Measurements from ENCODE around the gene AGBL1.
"Not testable (repeated sequence)": the region's sequence is repeated elsewhere in the genome, so short reads cannot be mapped to it uniquely, and the experiment has no call there.

AGBL1 gene

DNA sequence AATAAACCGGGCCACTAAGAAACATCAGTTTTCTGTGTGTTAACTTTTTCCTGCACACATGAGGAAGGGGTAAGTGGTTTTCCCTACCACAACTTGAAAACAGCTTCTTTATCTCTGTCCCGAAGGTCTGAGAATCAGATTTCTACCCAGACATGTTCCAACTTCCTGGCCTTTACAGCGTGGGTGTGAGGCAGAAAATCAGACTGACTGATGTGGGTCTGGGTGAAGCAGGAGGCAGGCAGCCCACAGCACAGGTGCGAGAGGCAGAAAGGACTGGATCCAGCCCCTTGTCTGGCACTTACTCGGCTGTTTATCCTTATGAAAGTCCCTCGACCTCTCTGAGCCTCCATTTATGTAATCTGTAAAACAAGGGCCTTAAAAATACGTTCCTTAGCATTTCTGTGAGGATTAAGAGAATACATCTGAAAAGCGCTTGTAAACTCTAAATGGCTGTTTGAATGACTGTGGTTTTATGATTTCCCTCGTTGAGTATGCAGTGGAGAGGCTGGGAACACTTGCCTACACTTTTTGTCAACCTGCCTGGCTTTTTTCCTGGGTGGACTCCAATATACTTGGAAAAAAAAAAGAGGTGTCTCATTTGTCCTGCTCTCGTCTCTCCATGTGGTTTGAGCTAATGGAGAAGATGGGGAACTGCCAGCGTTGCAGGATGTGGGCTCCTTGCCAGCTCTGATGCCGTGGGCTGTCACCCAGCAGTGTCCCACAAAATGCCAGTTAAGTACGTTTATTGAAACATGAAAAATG is 3.1 kb downstream of the AGBL1 start:
- no peak for DNase-seq (ENCODE audit: low read depth in 2 of 2)

DNA sequence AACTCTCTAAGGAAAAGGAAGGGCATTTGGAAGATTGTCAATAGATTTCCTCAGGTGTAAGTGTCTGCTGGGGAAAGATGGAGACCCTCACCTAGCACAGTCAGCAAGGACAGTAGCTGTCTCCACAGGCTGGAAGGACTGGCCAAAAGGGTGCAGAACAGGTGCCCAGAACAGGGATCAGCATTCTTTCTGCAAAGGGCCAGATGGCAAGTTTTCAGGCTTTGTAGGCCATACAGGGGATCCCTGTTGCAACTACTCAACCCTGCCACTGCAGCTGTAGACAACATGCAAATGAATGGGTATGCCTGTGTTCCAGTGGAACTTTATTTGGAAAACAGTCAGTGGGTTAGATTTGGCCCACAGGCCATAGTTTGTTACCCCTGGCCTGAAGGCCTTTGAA is 8.1 kb downstream of the AGBL1 start:
- DNase-seq (ENCODE audit: low read depth in 2 of 2): no peak

- no peak for DNase-seq (ENCODE audit: low read depth in 2 of 2)
Observed at GRCh38 chr15:86089422-86089821, 9.8 kb downstream of the AGBL1 start.

- DNase-seq (ENCODE audit: low read depth in 2 of 2): no peak
Observed at GRCh38 chr15:86101818-86102217, 22.1 kb downstream of the AGBL1 start.

DNA sequence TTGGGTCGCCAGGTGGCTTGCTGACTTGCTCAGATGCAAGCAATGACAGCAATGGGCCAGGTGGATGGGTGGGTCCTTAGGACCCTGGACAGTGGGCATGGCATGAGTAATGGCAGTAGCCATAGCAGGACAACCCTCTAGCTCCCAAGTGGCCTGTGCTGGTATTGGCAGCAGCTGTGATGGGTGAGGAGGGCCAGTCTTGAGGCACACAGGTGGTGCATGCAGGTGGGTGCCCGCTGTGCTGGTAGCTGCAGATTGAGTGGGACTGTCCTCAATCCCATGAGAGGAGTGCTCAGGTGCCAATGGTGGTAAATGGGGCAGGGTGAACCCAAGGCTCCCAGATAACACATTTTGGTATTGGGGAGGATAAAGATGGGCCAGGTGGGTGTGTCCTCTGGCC is 24.2 kb downstream of the AGBL1 start:
- no peak for DNase-seq (ENCODE audit: low read depth in 2 of 2)

- DNase-seq (ENCODE audit: low read depth in 2 of 2): no peak
Observed at GRCh38 chr15:86106306-86106705, 26.6 kb downstream of the AGBL1 start.

- DNase-seq (ENCODE audit: low read depth in 2 of 2): no peak
Observed at GRCh38 chr15:86115145-86115801, 35.6 kb downstream of the AGBL1 start.

DNA sequence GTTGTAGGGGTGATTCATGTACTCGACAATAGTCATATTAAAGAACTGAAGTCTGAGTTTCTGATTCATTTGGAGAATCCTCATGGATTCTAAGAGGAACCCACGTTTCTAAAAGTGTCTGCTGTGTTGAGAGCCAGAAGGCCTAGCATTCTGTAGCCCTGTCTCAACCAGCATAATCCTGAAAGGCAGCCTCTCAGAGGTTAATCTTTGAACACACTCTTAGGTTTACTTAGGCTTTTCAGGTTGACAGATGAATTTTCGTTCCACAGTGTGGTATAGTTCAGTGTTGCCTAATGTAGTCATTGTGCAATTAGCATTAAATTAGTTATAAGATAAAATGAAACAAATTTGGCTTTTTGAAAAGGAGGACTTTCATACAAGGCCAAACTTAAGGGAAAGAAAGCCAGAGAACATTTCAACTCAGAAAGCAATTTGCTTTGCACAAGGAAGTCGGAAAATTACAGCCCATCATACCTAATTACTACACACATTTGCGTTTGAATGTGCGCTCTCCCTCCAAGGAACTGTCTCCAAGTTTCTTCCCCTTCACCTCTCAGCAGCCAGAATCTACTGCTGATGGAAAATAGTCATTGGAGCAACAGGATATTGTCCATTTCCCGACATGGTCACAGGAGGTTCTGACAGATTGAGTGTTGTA is 42.0 kb downstream of the AGBL1 start:
- DNase-seq (ENCODE audit: low read depth in 2 of 2): no peak

DNA sequence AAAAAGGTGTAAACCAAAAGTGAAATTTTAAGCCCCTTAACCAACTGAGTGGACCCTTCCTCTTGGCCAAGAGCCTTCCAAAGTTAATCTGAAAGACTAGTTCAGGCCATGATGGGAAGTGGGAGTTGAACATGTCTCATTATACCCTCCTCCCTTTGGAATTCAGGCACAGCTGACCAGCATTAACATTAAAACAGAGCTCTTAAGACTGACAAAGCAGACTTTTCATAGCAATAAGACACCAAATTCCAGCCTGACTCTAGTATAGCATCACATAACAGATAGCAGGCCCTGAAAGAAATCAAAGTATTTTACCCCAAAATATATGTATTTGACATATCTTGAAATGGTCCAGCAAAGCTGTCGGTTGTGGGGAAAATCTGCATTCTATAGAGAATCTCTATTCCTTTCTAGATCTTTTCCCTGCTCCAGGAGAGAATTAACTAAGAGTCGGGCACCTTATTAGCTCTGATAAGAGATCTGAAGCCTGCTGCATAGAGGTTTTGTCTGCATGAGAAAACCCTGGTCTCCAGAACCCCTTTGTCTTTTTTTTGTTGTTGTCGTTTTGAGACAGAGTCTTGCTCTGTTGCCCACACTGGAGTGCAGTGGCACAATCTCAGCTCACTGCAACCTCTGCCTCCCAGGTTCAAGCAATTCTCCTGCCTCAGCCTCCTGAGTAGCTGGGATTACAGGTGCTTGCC is 43.2 kb downstream of the AGBL1 start:
- not testable (repeated sequence) for DNase-seq (ENCODE audit: low read depth in 2 of 2)

GRCh38 chr15:86125775-86126174 is 46.1 kb downstream of the AGBL1 start:
- no peak for DNase-seq (ENCODE audit: low read depth in 2 of 2)

DNA sequence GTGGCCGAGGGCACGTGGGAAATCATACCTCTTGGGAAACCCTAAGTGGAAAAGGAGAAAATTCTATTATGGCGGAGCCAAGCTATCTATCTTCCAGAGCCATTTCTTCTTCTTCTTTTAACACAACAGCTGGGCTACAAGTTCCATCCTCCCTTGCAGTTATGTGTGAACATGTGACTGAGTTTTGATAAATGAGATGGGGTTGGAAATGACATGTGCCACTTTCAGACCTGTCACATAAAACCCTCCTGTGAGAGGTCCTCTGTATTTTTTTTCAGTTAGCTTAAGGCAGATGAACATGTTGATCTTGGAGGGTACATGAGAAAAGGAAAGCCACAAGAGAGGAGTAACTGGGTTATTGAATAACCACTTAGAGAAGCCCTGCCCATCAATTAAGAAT is 47.9 kb downstream of the AGBL1 start:
- no peak for DNase-seq (ENCODE audit: low read depth in 2 of 2)

GRCh38 chr15:86135041-86135440 is 55.4 kb downstream of the AGBL1 start:
- DNase-seq (ENCODE audit: low read depth in 2 of 2): no peak

DNA sequence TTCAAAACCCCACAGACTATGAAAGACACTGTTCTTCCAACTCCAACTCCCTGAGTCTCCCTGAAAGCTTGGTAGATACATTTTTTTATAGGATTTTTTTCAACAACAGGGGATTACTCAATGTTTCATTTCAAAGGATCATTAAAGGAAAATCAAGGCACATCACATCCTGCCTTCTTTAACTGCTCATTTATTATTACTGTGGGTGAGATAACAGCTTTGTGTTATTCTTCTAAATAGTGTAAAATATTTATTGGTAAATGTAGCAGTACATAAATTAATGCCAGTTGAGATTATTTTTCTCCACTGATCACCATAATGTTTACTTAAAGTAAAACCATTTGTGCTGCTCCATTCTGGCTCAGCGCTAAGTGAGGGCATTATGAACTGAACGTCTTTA is 57.2 kb downstream of the AGBL1 start:
- no peak for DNase-seq (ENCODE audit: low read depth in 2 of 2)

- no peak for DNase-seq (ENCODE audit: low read depth in 2 of 2)
Observed at GRCh38 chr15:86138798-86139197, 59.1 kb downstream of the AGBL1 start.

DNA sequence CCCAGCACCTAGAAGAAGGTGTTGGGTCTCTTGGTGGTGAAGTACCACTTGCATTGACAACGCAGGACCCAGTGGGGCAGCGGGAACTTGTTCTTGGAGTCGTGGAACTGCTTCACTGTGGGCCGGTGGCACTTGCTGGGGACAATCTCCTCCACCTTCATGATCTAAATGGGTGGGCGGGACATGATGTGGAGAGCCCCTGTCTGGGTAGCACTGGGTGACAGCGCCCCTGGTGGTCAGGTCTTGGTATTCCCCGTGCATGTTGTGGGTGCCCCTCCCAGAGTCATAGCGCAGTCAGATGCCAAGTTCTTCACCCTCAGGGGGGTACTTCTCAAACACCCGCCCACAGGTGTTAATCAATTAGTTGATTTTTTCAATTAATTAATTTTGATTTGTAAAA is 60.2 kb downstream of the AGBL1 start:
- no peak for DNase-seq (ENCODE audit: low read depth in 2 of 2)

DNA sequence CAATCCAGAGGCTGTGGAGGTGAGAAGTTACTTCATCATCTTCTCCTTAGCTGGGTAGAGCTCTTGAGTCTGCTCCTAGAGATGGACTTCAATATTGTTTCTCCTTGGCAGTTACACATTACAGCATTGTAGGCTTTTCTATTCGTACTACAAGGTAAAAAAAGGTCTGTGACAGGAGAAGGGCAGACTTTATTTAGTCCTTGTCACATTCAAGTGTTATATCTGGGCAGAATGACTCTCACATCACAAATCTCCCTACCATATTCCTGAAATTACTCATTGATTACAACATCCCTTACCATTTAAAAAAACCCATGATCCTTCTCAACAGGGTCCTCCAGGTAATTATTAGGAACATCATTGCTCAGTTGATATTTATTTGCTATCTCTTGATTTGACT is 75.0 kb downstream of the AGBL1 start:
- DNase-seq (ENCODE audit: low read depth in 2 of 2): no peak

- no peak for DNase-seq (ENCODE audit: low read depth in 2 of 2)
Observed at GRCh38 chr15:86155551-86155950, 75.9 kb downstream of the AGBL1 start.

DNA sequence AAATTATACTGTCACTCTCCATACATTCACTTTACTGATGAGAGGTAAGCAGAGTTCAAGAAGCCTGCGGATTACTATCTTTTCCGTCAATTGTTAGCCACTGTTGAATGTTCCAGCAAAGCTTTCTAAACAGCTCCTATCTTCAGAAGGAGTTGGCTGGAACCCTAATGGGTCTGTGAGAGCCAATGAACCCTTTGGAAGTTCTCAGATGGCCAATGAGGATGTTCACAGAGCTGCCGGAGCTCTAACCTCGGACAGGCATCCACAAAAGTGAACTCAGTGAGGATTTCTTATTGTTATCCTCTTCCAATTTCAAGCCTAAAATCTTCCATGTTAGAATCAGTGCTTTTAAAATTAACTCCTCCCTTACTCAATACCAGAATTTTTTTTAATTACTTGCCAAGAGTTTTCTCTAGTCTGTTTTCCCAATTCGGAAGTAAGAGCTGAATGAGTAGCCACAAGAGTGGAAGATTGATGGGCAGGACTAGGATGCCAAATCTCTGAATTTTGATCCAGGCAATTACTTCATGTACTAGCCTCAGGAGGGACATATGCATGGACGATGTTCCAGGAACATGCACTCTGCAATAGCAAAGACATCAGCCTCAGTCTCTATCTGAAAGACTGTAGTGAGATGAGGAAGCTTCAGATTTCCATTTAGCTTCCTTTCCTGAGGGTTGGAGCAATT is 78.1 kb downstream of the AGBL1 start:
- no peak for DNase-seq (ENCODE audit: low read depth in 2 of 2)

GRCh38 chr15:86159468-86159867 is 79.8 kb downstream of the AGBL1 start:
- no peak for DNase-seq (ENCODE audit: low read depth in 2 of 2)

GRCh38 chr15:86161250-86161649 is 81.6 kb downstream of the AGBL1 start:
- no peak for DNase-seq (ENCODE audit: low read depth in 2 of 2)

DNA sequence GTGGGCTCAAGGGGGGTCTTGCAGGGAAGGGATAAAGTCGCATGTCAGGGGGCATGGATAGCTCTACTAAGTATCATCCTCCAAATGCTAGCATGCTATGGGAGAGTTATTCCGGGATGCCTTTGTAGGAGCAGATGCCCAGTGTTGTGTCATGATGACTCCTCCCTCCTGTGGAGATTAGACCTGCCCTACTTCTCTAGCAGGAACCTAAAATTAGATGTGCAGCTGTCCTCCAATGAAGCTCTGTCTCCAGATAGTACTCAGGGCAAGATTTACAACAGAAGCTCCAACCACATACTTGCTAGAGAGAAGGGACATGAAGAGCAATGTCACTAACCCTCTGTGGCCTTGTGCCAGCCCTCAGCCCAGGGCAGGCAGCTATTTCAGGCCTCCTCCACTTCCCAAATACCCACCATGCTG is 82.5 kb downstream of the AGBL1 start:
- DNase-seq (ENCODE audit: low read depth in 2 of 2): no peak

- DNase-seq (ENCODE audit: low read depth in 2 of 2): no peak
Observed at GRCh38 chr15:86162641-86163040, 83.0 kb downstream of the AGBL1 start.

Data from stimulated activated CD8-positive, alpha-beta memory T cell treated with anti-CD3 and anti-CD28 coated beads, Interleukin-15, amount 100 ng/mL, for 4 hours (primary cell).